Placental pericyte (primary cell): ENCODE results near the gene NLRX1. TPM values are rescaled to one million over a fixed set of nuclear protein-coding genes. Genes with fewer than 3 reads are reported as not detected.

Experiments used
- total RNA-seq: library from RNA; depleted of rRNA; stranded (reverse); fragments of >200 nt; gene quantifications from 2 replicates; pipeline ENCODE4 v1.2.3, GENCODE V29; 2012

Gene NLRX1
- total RNA-seq, result 13.1 and 16.5 TPM in 2 replicates

GRCh38 chr11:119168471-119169281 lies at the start of gene NLRX1:
Gene NLRX1 (plus strand): TSS chr11:119168725. CDS start chr11:119171404, 2,679 bp downstream.

GRCh38 chr11:119121008-119121810 lies 47.3 kb upstream of the NLRX1 start, which contains the start of gene HINFP:
Gene HINFP (plus strand): TSS chr11:119121580. CDS start chr11:119126945, 5,365 bp downstream.

GRCh38 chr11:119149018-119149785 lies 19.3 kb upstream of the NLRX1 start, which contains the start of gene ABCG4:
Gene ABCG4 (plus strand): TSS chr11:119149052. CDS start chr11:119149966, 914 bp downstream.

GRCh38 chr11:119205574-119206510 lies 37.3 kb downstream of the NLRX1 start, which contains the start of gene CBL:
Gene CBL (plus strand): TSS chr11:119206339. CDS start chr11:119206418, 79 bp downstream.

Other genes starting within 250 kb of the NLRX1 start
- gene BCL9L, start 242.8 kb upstream of the NLRX1 start, total RNA-seq, result 29.2 and 30.4 TPM in 2 replicates
- not detected in 2 replicates for gene UPK2, start 212.4 kb upstream of the NLRX1 start, total RNA-seq
- not detected in 2 replicates for gene FOXR1, start 197.0 kb upstream of the NLRX1 start, total RNA-seq
- 16.2 and 30.6 TPM in 2 replicates for gene CENATAC, start 170.6 kb upstream of the NLRX1 start, total RNA-seq
- gene RPS25, start 150.4 kb upstream of the NLRX1 start, total RNA-seq, result 388 and 1,071 TPM in 2 replicates
- gene TRAPPC4, start 150.0 kb upstream of the NLRX1 start, total RNA-seq, result 90.2 and 124 TPM in 2 replicates
- 11.8 and 14.7 TPM in 2 replicates for gene SLC37A4, start 137.8 kb upstream of the NLRX1 start, total RNA-seq
- 179 and 1,291 TPM in 2 replicates for gene HYOU1, start 111.5 kb upstream of the NLRX1 start, total RNA-seq
- 32.1 and 45.1 TPM in 2 replicates for gene VPS11, start 100.9 kb upstream of the NLRX1 start, total RNA-seq
- gene HMBS, start 83.8 kb upstream of the NLRX1 start, total RNA-seq, result 8.5 and 14.5 TPM in 2 replicates
- gene DPAGT1, start 66.9 kb upstream of the NLRX1 start, total RNA-seq, result 34.6 and 37.8 TPM in 2 replicates
- 10.3 and 11.8 TPM in 2 replicates for gene C2CD2L, start 61.4 kb upstream of the NLRX1 start, total RNA-seq
- 22.8 and 23.2 TPM in 2 replicates for gene HINFP, start 47.1 kb upstream of the NLRX1 start, total RNA-seq
- gene ABCG4, start 19.7 kb upstream of the NLRX1 start, total RNA-seq, result 0.66 TPM in 1 of 2 replicates, not detected in the other
- gene NHERF4, start 16.8 kb downstream of the NLRX1 start, total RNA-seq, result not detected in 2 replicates
- 12.7 and 30.2 TPM in 2 replicates for gene CBL, start 37.6 kb downstream of the NLRX1 start, total RNA-seq
- 127 and 168 TPM in 2 replicates for gene MCAM, start 148.4 kb downstream of the NLRX1 start, total RNA-seq
- 9.7 and 13.1 TPM in 2 replicates for gene RNF26, start 165.8 kb downstream of the NLRX1 start, total RNA-seq
- gene C1QTNF5, start 172.2 kb downstream of the NLRX1 start, total RNA-seq, result 0.86 and 6.8 TPM in 2 replicates
- gene MFRP, start 178.0 kb downstream of the NLRX1 start, total RNA-seq, result not detected in 2 replicates
- not detected in 2 replicates for gene USP2, start 213.0 kb downstream of the NLRX1 start, total RNA-seq